Measurements from ENCODE around the gene BBOX1. TPM values are rescaled to one million over a fixed set of nuclear protein-coding genes. Genes with fewer than 3 reads are reported as not detected.

The BBOX1 gene
- total RNA-seq, 1 experiment from 2014 or later: not detected

GRCh38 chr11:27057091-27057780 lies 16.6 kb downstream of the BBOX1 start:
- POLR2A ChIA-PET: no interaction called here
- H3K4me1 ChIP-seq (ENCODE audit: control insufficient read depth, insufficient read depth, low read length): no peaks in the 10 kb centered on the region
- H3K36me3 ChIP-seq (ENCODE audit: control insufficient read depth, insufficient read depth, low read length): no peaks in the 10 kb centered on the region
- no peak overlapping the region for H3K4me3 ChIP-seq (ENCODE audit: low read depth in 2 of 2, low read length in 2 of 2)
- no peak for ATAC-seq
- TF ChIP-seq TCF7L2 (IDR thresholded peaks at IDR 0.05; ENCODE audit: low read depth, low read length) (no peak), CTCF (IDR thresholded peaks at IDR 0.05) (no peak), POLR2AphosphoS5 (IDR thresholded peaks at IDR 0.05; ENCODE audit: low read depth, low read length) (no peak), SIN3A (IDR thresholded peaks at IDR 0.05; ENCODE audit: borderline replicate concordance, insufficient read depth, low read depth, low read length) (no peak), REST (IDR thresholded peaks at IDR 0.05; ENCODE audit: insufficient read depth in 1 of 2, low read depth in 2 of 2, low read length in 1 of 2) (no peak)
- H3K27ac ChIP-seq (ENCODE audit: low read length): no peak overlapping the region
- H3K9me3 ChIP-seq (ENCODE audit: control insufficient read depth, insufficient read depth, low read depth, low read length): no peaks in the 10 kb centered on the region
- H3K27me3 ChIP-seq (ENCODE audit: control insufficient read depth, insufficient read depth, low read length): no peaks in the 10 kb centered on the region
- intact Hi-C loops (cut with micrococcal nuclease; ENCODE audit: unreplicated experiment) (no loop called here), in situ Hi-C loops (cut with HindIII; ENCODE audit: low pct_unique_long_range_greater_than_20kb, low sequenced_read_pairs) (no loop called here)
- CTCF ChIA-PET: no interaction called here
- BruUV-seq (replicated peaks): no TSS peak
- no peak for DNase-seq (ENCODE audit: low read depth, low spot score)

- no peak overlapping the region for H3K4me3 ChIP-seq (ENCODE audit: low read depth in 2 of 2, low read length in 2 of 2)
- no peaks in the 10 kb centered on the region for H3K9me3 ChIP-seq (ENCODE audit: control insufficient read depth, insufficient read depth, low read depth, low read length)
- H3K4me1 ChIP-seq (ENCODE audit: control insufficient read depth, insufficient read depth, low read length): no peaks in the 10 kb centered on the region
- in situ Hi-C loops (cut with HindIII; ENCODE audit: low pct_unique_long_range_greater_than_20kb, low sequenced_read_pairs) (no loop called here), intact Hi-C loops (cut with micrococcal nuclease; ENCODE audit: unreplicated experiment) (no loop called here)
- POLR2A ChIA-PET: no interaction called here
- CTCF ChIA-PET: no interaction called here
- no peak overlapping the region for H3K27ac ChIP-seq (ENCODE audit: low read length)
- DNase-seq (ENCODE audit: low read depth, low spot score) (no peak), ATAC-seq (no peak)
- BruUV-seq (replicated peaks): no TSS peak
- H3K27me3 ChIP-seq (ENCODE audit: control insufficient read depth, insufficient read depth, low read length): no peaks in the 10 kb centered on the region
- TF ChIP-seq REST (IDR thresholded peaks at IDR 0.05; ENCODE audit: insufficient read depth in 1 of 2, low read depth in 2 of 2, low read length in 1 of 2): no peak
- no peak for TF ChIP-seq SIN3A (IDR thresholded peaks at IDR 0.05; ENCODE audit: borderline replicate concordance, insufficient read depth, low read depth, low read length)
- no peak for TF ChIP-seq TCF7L2 (IDR thresholded peaks at IDR 0.05; ENCODE audit: low read depth, low read length)
- no peak for TF ChIP-seq POLR2AphosphoS5 (IDR thresholded peaks at IDR 0.05; ENCODE audit: low read depth, low read length)
- TF ChIP-seq CTCF (IDR thresholded peaks at IDR 0.05): no peak
- no peaks in the 10 kb centered on the region for H3K36me3 ChIP-seq (ENCODE audit: control insufficient read depth, insufficient read depth, low read length)
Measured at GRCh38 chr11:27058456-27058855, 17.8 kb downstream of the BBOX1 start.
